Activated CD4-positive, alpha-beta T cell treated with anti-CD3 and anti-CD28 coated beads for 48 hours (primary cell): ENCODE results near the gene KCNJ2.

Experiments
- DNase-seq: peaks from one replicate; pipeline ENCODE4 v3.0.0-alpha.2; 2020

KCNJ2 gene

GRCh38 chr17:70168977-70169708, at the start of gene KCNJ2:
KCNJ2 (plus strand) TSS chr17:70169532; CDS start chr17:70175040, 5,508 bp downstream.
- DNase-seq, result peak; percentile 67

- DNase-seq, result no peak
Measured at GRCh38 chr17:70119545-70119944, 49.8 kb upstream of the KCNJ2 start.

- DNase-seq, result no peak
Measured at GRCh38 chr17:70119983-70120382, 49.3 kb upstream of the KCNJ2 start.

- no peak for DNase-seq
Measured at GRCh38 chr17:70120425-70120824, 48.9 kb upstream of the KCNJ2 start.

GRCh38 chr17:70121126-70121525, 48.2 kb upstream of the KCNJ2 start:
- no peak for DNase-seq

GRCh38 chr17:70123193-70123592, 46.1 kb upstream of the KCNJ2 start:
- no peak for DNase-seq

- no peak for DNase-seq
Measured at GRCh38 chr17:70124723-70125122, 44.6 kb upstream of the KCNJ2 start.

- no peak for DNase-seq
Measured at GRCh38 chr17:70127221-70127873, 42.0 kb upstream of the KCNJ2 start.

GRCh38 chr17:70128727-70129238, 40.5 kb upstream of the KCNJ2 start:
- DNase-seq, result no peak

- DNase-seq, result no peak
Measured at GRCh38 chr17:70130289-70130688, 39.0 kb upstream of the KCNJ2 start.

- DNase-seq, result no peak
Measured at GRCh38 chr17:70132505-70132904, 36.8 kb upstream of the KCNJ2 start.

GRCh38 chr17:70134042-70134441, 35.3 kb upstream of the KCNJ2 start:
- DNase-seq, result no peak

- DNase-seq, result no peak
Measured at GRCh38 chr17:70134777-70135176, 34.6 kb upstream of the KCNJ2 start.

GRCh38 chr17:70136131-70136530, 33.2 kb upstream of the KCNJ2 start:
- no peak for DNase-seq

- DNase-seq, result peak; percentile 48
Measured at GRCh38 chr17:70137451-70138230, 31.7 kb upstream of the KCNJ2 start.

GRCh38 chr17:70138291-70138865, 31.0 kb upstream of the KCNJ2 start:
- DNase-seq, result no peak

GRCh38 chr17:70139449-70139993, 29.8 kb upstream of the KCNJ2 start:
- DNase-seq, result no peak

GRCh38 chr17:70144260-70144846, 25.0 kb upstream of the KCNJ2 start:
- DNase-seq, result no peak

- DNase-seq, result no peak
Measured at GRCh38 chr17:70153210-70153609, 16.1 kb upstream of the KCNJ2 start.

GRCh38 chr17:70157151-70157550, 12.2 kb upstream of the KCNJ2 start:
- DNase-seq, result no peak

- DNase-seq, result no peak
Measured at GRCh38 chr17:70158180-70158579, 11.2 kb upstream of the KCNJ2 start.

- DNase-seq, result no peak
Measured at GRCh38 chr17:70158591-70158990, 10.7 kb upstream of the KCNJ2 start.

- DNase-seq, result no peak
Measured at GRCh38 chr17:70159980-70160379, 9.4 kb upstream of the KCNJ2 start.
